Stimulated activated CD4-positive, alpha-beta T cell treated with anti-CD3 and anti-CD28 coated beads, Interleukin-4, amount 100 ng/mL, for 24 hours (primary cell): ENCODE measurements around the gene LMX1B.

Source experiments
- DNase-seq: peaks from one replicate; pipeline ENCODE4 v3.0.0-alpha.2; 2020

LMX1B gene

DNA sequence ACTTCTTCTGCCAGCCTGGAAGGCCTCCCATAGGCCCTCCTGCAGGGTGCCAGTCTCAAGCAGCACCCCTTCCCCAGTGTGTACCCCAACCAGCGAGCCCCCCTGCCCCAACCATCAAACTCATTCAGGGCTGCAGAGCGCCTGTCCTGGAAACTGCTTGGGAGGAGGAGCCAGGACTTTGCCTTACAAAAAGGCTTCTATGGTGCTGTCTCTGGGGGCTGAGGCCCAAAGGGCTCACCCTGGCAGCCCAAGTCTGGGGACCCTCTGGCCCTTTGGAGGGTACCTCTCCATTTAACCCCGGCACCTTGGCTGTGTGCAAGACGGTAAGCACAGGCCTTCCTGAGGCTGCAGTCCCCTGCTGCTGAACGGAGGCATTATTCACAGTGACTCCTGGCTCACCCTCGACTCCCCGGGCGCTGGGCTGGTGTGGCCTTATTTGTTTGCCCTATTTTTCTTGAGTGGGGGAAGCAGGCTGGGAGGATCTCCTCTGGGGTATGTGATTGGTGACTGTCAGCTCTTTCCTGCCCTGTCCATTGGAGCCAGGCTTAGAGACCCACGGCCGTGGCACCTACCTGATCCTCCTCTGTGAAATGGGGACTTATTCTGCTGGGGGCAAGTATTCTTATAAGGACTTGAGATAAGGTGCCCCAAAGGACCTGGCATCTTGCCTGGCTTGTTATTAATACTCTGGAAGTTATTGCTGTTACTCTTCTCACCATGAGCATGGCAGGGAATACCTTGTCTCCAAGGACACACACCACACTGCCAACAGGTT is 5.8 kb downstream of the LMX1B start:
- DNase-seq = no peak

DNA sequence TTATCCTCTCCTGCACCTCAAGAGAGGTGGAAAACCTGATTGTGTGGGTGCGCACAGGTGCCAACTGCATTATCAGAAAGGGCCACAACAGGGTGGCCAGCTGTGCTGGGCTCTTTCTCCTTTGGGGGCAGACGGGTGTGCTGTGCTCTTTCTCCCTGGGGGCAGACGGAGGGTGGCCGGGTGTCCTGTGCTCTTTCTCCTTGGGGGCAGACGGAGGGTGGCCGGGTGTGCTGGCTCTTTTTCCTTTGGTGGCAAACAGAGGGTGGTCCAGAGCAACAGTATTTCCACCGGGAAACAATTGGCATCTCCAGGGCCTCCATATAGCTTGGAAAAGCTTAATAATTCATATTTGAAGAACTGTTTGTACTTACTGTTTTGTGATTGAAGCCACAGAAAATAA is 6.8 kb downstream of the LMX1B start:
- DNase-seq = no peak

GRCh38 chr9:126621061-126621918 is 7.6 kb downstream of the LMX1B start:
- DNase-seq = no peak

DNA sequence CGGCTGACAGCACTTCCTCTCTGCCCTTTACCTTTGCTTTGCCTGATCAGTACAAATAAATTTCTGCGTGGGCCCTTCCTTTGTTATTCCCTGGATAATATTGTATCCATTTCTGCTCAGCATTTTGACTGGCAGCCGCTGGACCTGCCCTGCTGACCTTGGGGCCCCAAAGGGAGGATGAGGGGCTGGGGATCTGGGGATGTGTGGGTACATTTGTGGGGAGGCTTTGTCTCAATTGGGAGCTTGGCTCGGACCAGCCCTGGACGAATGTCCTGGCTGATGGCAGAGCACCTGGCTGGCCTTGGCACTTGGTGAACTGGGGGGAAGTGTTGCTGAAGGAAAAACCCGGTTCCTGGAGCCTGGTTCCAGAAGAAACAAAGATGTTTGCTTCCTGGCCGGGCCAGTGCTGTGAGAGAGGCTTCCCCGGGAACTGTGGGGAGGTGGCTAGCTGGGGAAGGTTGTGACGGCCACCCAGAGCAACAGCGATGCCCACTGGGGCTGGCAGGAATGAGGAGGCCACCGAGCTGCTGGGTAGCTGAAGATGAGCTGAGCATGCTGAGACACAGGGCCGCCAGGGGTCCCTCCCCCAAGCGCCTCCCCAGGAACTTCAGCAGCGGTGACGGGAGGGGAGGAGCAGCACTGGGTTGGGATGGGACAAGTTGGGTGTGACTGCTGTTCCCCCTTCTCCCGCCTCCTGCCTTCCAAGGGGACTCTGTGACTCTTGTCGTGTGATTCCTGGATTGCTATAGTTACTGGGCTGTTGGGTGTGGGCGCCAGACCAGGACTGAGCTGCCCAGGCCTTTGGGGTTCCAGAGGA is 8.4 kb downstream of the LMX1B start:
- DNase-seq = no peak

- no peak for DNase-seq
Measured at GRCh38 chr9:126623314-126623666, 9.6 kb downstream of the LMX1B start.

DNA sequence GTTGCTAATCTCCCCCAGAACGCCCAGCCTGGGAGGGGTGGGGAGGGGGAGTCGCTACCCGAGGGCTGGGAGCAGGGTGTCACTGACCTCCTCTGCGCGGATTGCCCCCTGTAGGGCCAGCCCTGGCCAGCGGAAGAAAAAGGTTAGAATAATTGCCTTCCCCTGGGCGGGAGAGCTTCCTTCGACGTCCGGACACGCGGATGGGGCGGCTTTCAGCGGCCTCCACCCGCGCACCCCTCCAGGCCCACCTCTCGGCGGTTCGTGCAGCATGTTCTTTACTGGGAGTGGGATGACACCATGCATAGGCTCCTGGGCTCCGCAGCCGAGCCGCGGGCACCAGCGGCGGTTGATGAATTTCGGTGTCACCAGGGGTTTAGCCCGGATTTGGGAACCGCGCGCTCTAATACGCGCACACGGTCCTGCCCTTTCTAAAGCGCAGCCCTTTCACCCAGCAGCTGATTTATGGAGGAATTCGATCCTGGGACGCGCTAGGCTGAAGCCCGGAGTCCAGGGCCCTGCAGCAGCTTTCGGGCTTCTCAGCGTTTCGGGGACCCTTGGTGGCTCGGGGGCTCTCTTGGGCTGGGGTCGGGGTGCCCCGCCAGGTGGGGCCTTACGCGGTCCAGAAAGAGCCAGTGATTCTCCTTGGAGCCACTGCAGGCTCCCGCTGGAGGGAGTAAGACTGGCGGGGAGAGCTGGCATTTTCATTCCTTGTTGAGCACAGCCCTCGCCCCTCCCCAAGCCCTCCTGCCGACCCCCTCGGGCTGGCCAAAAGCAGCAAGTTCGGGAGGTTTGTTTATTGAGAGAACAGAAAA is 10.1 kb downstream of the LMX1B start:
- no peak for DNase-seq

- no peak for DNase-seq
Measured at GRCh38 chr9:126624479-126624826, 10.7 kb downstream of the LMX1B start.

GRCh38 chr9:126624912-126625311 is 11.2 kb downstream of the LMX1B start:
- no peak for DNase-seq

DNA sequence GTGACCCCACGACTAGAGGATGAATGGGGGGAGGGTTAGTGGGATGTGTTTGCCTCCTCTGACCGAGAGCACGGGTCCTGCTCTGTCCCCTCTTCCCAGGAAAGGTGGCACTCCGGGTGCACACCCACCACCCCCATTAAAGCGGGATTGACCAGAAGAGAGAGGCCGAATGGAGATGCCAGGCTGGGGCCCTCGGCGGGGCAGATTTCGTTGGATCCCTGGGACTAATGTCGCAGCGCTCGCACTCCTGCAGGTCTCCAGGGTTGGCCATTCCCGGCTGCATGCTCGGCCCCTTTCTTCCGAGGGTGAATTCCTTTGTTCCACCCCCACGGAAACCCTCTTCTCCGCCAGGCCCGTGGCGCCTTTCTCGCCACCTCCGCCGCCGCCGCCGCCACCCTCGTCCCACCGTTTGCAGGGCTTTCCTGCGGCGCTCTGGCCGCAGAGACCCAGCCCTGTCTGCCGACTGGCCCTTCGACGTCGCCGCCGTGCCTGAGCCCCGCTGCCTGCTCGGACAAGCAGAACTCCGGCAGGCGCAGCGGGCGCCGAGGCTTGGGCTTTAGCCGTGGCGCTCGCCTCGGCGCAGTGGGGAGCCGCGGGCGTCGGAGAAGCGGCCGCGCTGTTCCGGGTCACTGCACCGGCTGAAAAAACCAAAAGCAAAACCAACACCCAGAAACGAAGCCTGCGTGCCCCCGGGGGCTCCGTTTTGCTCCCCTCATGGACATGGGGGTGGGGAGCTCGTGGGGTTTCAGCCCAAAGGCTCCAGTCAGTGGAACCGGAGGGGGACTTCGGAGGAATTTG is 11.8 kb downstream of the LMX1B start:
- no peak for DNase-seq

- DNase-seq = no peak
Measured at GRCh38 chr9:126626127-126626925, 12.6 kb downstream of the LMX1B start.

GRCh38 chr9:126626926-126627233 is 13.2 kb downstream of the LMX1B start:
- no peak for DNase-seq

GRCh38 chr9:126628146-126628545 is 14.4 kb downstream of the LMX1B start:
- no peak for DNase-seq

GRCh38 chr9:126628969-126629674 is 15.4 kb downstream of the LMX1B start:
- no peak for DNase-seq

DNA sequence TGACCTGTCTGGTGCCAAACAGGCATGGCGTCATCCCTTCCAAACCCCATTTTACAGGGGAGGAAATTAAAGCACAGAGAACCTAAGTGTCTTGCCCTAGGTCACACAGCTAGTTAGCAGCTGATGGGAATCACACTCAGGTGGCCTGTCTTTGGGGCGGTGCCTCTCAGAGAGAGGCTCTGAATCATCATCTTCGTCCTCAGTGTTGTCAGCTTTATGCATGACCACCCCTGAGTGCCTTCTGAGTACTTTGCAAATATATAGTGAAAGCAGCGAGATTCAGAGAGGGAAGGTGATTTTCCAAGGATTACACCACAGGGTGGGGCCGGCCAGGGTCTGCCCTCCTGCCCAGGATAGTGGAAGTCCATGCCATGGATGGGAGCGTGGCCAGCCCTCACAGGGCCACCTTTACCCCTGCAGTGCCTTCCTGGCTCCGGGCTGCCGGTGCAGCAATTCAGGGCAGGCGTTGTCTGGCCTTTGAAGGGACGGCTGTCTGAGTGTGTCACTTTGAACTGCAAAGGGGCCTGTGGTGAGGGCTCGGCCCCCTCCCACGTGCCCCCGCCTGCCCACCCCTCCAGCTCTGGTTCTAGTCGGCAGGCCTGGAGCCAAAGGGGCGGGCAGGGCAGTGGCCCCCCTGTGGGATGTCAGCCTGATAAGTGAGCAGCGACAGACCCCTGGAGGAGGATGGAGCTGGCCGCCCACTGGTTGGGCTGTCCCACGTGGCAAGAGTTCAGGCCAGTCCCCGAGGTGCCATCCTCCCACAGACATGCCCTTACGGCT is 16.9 kb downstream of the LMX1B start:
- DNase-seq = no peak

GRCh38 chr9:126631254-126631653 is 17.5 kb downstream of the LMX1B start:
- DNase-seq = no peak

GRCh38 chr9:126633881-126634558 is 20.3 kb downstream of the LMX1B start:
- no peak for DNase-seq

DNA sequence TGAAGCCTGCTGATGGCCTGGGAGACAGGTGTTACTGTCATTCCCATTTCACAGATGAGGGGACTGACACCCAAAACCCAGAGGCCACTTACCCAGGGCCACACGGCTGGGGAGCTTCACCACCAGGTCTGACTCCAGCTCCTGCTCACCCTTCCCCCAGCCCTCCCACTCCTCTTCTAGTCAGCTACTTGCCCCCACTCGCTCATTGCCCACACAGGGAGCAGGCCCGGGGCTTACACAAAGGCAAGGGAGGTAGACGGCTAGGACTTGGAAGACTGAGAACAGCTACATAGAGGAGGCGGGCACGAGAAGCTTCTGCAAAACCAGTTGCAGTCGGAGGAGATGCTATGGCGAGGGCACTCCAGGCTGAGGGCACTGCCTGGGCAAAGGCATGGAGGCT is 21.3 kb downstream of the LMX1B start:
- no peak for DNase-seq

DNA sequence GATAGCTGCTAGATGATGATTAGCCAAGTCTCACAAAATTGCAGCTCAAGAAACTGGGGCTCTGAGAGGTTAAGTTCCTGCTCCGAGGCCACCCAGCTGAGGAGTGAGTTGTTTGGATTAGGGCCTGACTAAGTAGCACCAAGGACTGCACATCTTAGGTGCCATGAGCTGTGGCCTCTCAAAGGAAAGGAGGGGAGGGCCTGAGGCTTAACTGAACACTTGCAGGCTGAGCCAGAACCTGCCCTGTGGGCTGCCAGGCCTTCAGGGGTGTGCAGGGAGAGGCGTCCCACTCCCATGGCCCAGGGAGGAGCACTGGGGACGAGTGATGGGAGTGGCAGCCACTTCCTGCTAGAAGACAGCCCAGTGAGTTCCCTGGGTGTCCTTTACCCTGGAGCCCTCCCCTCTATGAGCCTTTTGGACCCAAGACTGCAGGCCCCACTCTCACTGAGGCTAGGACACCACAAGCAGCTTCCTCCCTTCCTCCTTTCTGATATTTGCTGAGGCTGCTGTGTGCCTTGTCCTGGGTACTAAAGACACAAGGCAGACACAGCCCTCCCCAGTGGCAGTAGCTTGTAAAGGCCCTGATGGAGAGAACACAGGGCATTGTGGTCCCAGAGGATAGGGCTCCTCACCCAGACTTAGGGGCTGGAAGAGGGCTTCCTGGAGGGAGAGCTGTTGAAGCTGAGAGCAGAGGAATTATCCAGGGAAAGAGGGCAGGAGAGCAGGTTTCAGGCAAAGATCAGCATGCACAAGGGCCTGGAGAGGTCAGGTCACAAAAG is 22.1 kb downstream of the LMX1B start:
- no peak for DNase-seq
